GM12878 (cell line): ENCODE data around the gene ASAP2. TPM values are rescaled to one million over a fixed set of nuclear protein-coding genes. Genes with fewer than 3 reads are reported as not detected.

Experiments
- ATAC-seq: fragments of 200-7000 bp; cut with Tn5 transposase; 3 replicates; pipeline ENCODE4 v1.9.1; 2020; ENCODE audit warnings: mild to moderate bottlenecking, moderate library complexity
- BruUV-seq: library from RNA; stranded (reverse); fragments of 400-500 nt; replicated peaks from 2 replicates; lab custom pipeline; 2021; lab: Mats Ljungman, UMichigan
- CTCF ChIA-PET: fragments of 300-600 bp; sonication (Branson Sonifier 250); formaldehyde crosslinking; extraction: SDS; loops from one replicate; lab custom pipeline; 2021; ENCODE audit warnings: inconsistent platforms; lab: Yijun Ruan, JAX
- POLR2A ChIA-PET: fragments of 350-600 bp; formaldehyde crosslinking; extraction: SDS; loops from one replicate; lab custom pipeline; 2021; ENCODE audit warnings: inconsistent platforms; lab: Charles Lee
- RAD21 ChIA-PET: fragments of 300-600 bp; sonication (Branson Sonifier 250); formaldehyde crosslinking; loops from one replicate; lab custom pipeline; 2023; ENCODE audit warnings: antibody characterized with exemption; ENCODE audit not compliant: unreplicated experiment; lab: Charles Lee
- SMC1A ChIA-PET: fragments of 300-600 bp; sonication (Branson Sonifier 250); formaldehyde crosslinking; loops from one replicate; lab custom pipeline; 2023; ENCODE audit not compliant: unreplicated experiment, uncharacterized antibody; lab: Charles Lee
- DNase-seq: peaks from one replicate; pipeline ENCODE4 v3.0.0-alpha.2; 2011; ENCODE audit warnings: low read depth, low spot score
- FAIRE-seq: peaks from 3 replicates; lab custom pipeline; 2011; peaks lifted over from hg19 to GRCh38; lab: Jason Lieb, UNC
- H2AFZ ChIP-seq: 2 replicates; pipeline ENCODE4 v1.6.0; 2011; ENCODE audit warnings: low read depth, low read length, control low read depth; ENCODE audit not compliant: control insufficient read depth
- H3K27ac ChIP-seq: 2 replicates; pipeline ENCODE4 v1.5.1; 2011; ENCODE audit warnings: control low read depth; ENCODE audit not compliant: control insufficient read depth, insufficient read depth
- H3K27me3 ChIP-seq, 2 experiments: replicated peaks in 1 of 2; 2 replicates each; pipeline versions ENCODE4 v1.6.0 to v1.6.1; 2011; ENCODE audit warnings: low read length in 1 of 2; ENCODE audit not compliant: control insufficient read depth in 2 of 2, insufficient read depth in 2 of 2
- H3K36me3 ChIP-seq, 2 experiments: 2 replicates each; pipeline ENCODE4 v1.5.1; 2011; ENCODE audit warnings: low read length in 1 of 2; ENCODE audit not compliant: control insufficient read depth in 2 of 2, insufficient read depth in 2 of 2
- H3K4me1 ChIP-seq: 2 replicates; pipeline ENCODE4 v1.6.1; 2011; ENCODE audit warnings: mild to moderate bottlenecking, low read length, moderate library complexity, mixed read lengths; ENCODE audit not compliant: control insufficient read depth, insufficient read depth
- H3K4me2 ChIP-seq: 2 replicates; pipeline ENCODE4 v1.6.0; 2011; ENCODE audit warnings: control low read depth; ENCODE audit not compliant: control insufficient read depth, insufficient read depth
- H3K4me3 ChIP-seq: fragments of 200-600 bp; sonication (generic); 2 replicates; pipeline ENCODE4 v1.5.1; 2016
- H3K79me2 ChIP-seq: 2 replicates; pipeline ENCODE4 v1.6.0; 2011; ENCODE audit warnings: low read length; ENCODE audit not compliant: control insufficient read depth, insufficient read depth
- H3K9ac ChIP-seq: 2 replicates; pipeline ENCODE4 v1.8.0; 2011; ENCODE audit warnings: low read length, control low read depth, mixed read lengths; ENCODE audit not compliant: control insufficient read depth, insufficient read depth
- H3K9me3 ChIP-seq: replicated peaks from 3 replicates; pipeline ENCODE4 v1.5.1; 2011; ENCODE audit warnings: mild to moderate bottlenecking, low read length; ENCODE audit not compliant: control insufficient read depth, insufficient read depth
- H4K20me1 ChIP-seq: 2 replicates; pipeline ENCODE4 v1.6.0; 2011; ENCODE audit not compliant: control insufficient read depth, insufficient read depth
- BHLHE40 ChIP-seq, 2 experiments: fragments of 450-650 bp in 1 of 2; IDR thresholded peaks; 2 replicates each; pipeline ENCODE4 v1.6.1; 2011 to 2017; ENCODE audit warnings: low read depth in 2 of 2, borderline replicate concordance in 1 of 2, improper control_type of control experiment in 1 of 2, low read length in 1 of 2, mild to moderate bottlenecking in 1 of 2
- CEBPZ ChIP-seq: fragments of 150-350 bp; IDR thresholded peaks from 2 replicates; pipeline ENCODE4 v1.6.1; 2016; ENCODE audit warnings: low read depth, low read length
- CHD2 ChIP-seq: IDR thresholded peaks from 2 replicates; pipeline ENCODE4 v1.6.1; 2011; ENCODE audit warnings: low read depth, low read length, improper control_type of control experiment, borderline replicate concordance
- EP300 ChIP-seq, 2 experiments: fragments of 150-350 bp in 1 of 2; IDR thresholded peaks; 2 replicates each; pipeline ENCODE4 v1.6.1; 2011 to 2012; ENCODE audit warnings: low read depth in 2 of 2, low read length in 2 of 2, borderline replicate concordance in 1 of 2, improper control_type of control experiment in 1 of 2, inconsistent platforms in 1 of 2; ENCODE audit not compliant: control insufficient read depth in 1 of 2
- IRF5 ChIP-seq: fragments of 450-650 bp; IDR thresholded peaks from 2 replicates; pipeline ENCODE4 v1.6.1; 2017; ENCODE audit warnings: borderline replicate concordance
- LARP7 ChIP-seq: fragments of 450-650 bp; IDR thresholded peaks from 2 replicates; pipeline ENCODE4 v1.6.1; 2017; ENCODE audit warnings: mild to moderate bottlenecking
- PKNOX1 ChIP-seq: fragments of 450-650 bp; IDR thresholded peaks from 2 replicates; pipeline ENCODE4 v1.6.1; 2016; ENCODE audit warnings: mild to moderate bottlenecking
- RUNX3 ChIP-seq: IDR thresholded peaks from 2 replicates; pipeline ENCODE4 v1.6.1; 2012; ENCODE audit warnings: low read length, inconsistent platforms
- SMARCA5 ChIP-seq: fragments of 450-650 bp; IDR thresholded peaks from 2 replicates; pipeline ENCODE4 v1.6.1; 2017; ENCODE audit warnings: mild to moderate bottlenecking
- SMC3 ChIP-seq: IDR thresholded peaks from 2 replicates; pipeline ENCODE4 v1.6.1; 2011; ENCODE audit warnings: low read length, improper control_type of control experiment, borderline replicate concordance
- SRF ChIP-seq, 2 experiments: IDR thresholded peaks; 2 replicates each; pipeline ENCODE4 v1.6.1; 2011; ENCODE audit warnings: low read depth in 2 of 2, low read length in 2 of 2, mild to moderate bottlenecking in 1 of 2, moderate library complexity in 1 of 2
- WGBS: methylation state at CpG from one replicate; pipeline ENCODE4 v1.1.6; 2016; ENCODE audit warnings: low lambda C conversion rate; ENCODE audit not compliant: insufficient replicate concordance, insufficient coverage; ENCODE audit errors: missing lambda C conversion rate; 5-methylcytosine and 5-hydroxymethylcytosine counted together
- in situ Hi-C: fragments of 300-500 bp; cut with MboI; formaldehyde crosslinking; loops from 9 replicates; pipeline ENCODE4 v1.14.3; 2018; ENCODE audit warnings: mixed read lengths
- intact Hi-C: fragments of 100-400 bp; cut with micrococcal nuclease; formaldehyde crosslinking; loops from one replicate; pipeline ENCODE4 v1.14.2; 2022; ENCODE audit not compliant: unreplicated experiment
- polyA plus RNA-seq, 11 experiments: library from polyadenylated mRNA; depleted of rRNA in 4 of 11; unstranded in 6 of 11; stranded (reverse) in 5 of 11; fragments of >200 nt; fragmentation: Nextera tagmentation in 4 of 11; fragmentation: Illumina TruSeq in 1 of 11; extraction: Ambion mirVana in 4 of 11; extraction: Trizol in 1 of 11; gene quantifications; 1 replicate in 1 of 11; 2 replicates in 10 of 11; pipeline versions ENCODE4 v1.2.1 to v1.2.3, GENCODE V29; 2011 to 2016; ENCODE audit warnings: inconsistent platforms in 2 of 11, missing spikeins in 2 of 11, low read depth in 1 of 11
- total RNA-seq, 4 experiments: library from RNA; depleted of rRNA in 3 of 4; stranded (reverse); fragments of >200 nt in 3 of 4; fragmentation: Illumina TruSeq in 1 of 4; extraction: Trizol in 1 of 4; gene quantifications; 2 replicates each; pipeline versions ENCODE4 v1.2.1 to v1.2.3, GENCODE V29; 2013 to 2021

Gene ASAP2
- total and polyA plus RNA-seq, 10 of the 15 experiments (the other 5 are each of a cell fraction or from before 2014, with no cell fraction given), result 0.05 to 0.27 (median 0.07) TPM; not detected in 4

GRCh38 chr2:9297156-9297555, 90.5 kb downstream of the ASAP2 start:
- H3K4me3 ChIP-seq, result no peak overlapping the region
- SMC1A ChIA-PET, result no interaction called here
- no peak for FAIRE-seq
- DNase-seq, result no peak
- H3K27me3 ChIP-seq, result peaks cover 0 to 2% of the 10 kb centered on the region in 2 experiments; a peak in 1 of 4 replicates
- intact Hi-C loops, result no loop called here
- no peak overlapping the region for H3K4me2 ChIP-seq
- RAD21 ChIA-PET, result no interaction called here
- TF ChIP-seq BHLHE40 (IDR thresholded peaks at IDR 0.05; ENCODE audit: borderline replicate concordance in 1 of 2, low read depth in 2 of 2, low read length in 1 of 2) (no peak), SRF (IDR thresholded peaks at IDR 0.05; ENCODE audit: low read depth in 2 of 2, low read length in 2 of 2) (no peak), SMC3 (no peak), PKNOX1 (no peak)
- H3K9ac ChIP-seq, result no peak overlapping the region
- H3K4me1 ChIP-seq, result no peaks in the 10 kb centered on the region
- no peak overlapping the region for H3K27ac ChIP-seq
- in situ Hi-C loops, result no loop called here
- 28% methylated on average over 6 of the region's 6 CpGs for WGBS
- no peaks in the 10 kb centered on the region for H3K79me2 ChIP-seq
- POLR2A ChIA-PET, result no interaction called here
- H2AFZ ChIP-seq, result no peak overlapping the region
- H3K9me3 ChIP-seq, result no peaks in the 10 kb centered on the region
- CTCF ChIA-PET, result no interaction called here
- H3K36me3 ChIP-seq, result no peaks in the 10 kb centered on the region
- ATAC-seq, result no peak
- H4K20me1 ChIP-seq, result no peaks in the 10 kb centered on the region
- BruUV-seq, result no TSS peak

- no peak overlapping the region for H3K27ac ChIP-seq
- H3K4me3 ChIP-seq, result no peak overlapping the region
- DNase-seq, result no peak
- peaks cover 0 to 2% of the 10 kb centered on the region in 2 experiments; a peak in 1 of 4 replicates for H3K27me3 ChIP-seq
- BruUV-seq, result no TSS peak
- intact Hi-C loops, result no loop called here
- ATAC-seq, result no peak
- ChIA-PET POLR2A (no interaction called here), RAD21 (no interaction called here), SMC1A (no interaction called here), CTCF (no interaction called here)
- no peaks in the 10 kb centered on the region for H4K20me1 ChIP-seq
- no peak overlapping the region for H3K9ac ChIP-seq
- no peak overlapping the region for H2AFZ ChIP-seq
- WGBS, result 14% methylated on average over 7 of the region's 7 CpGs
- H3K4me2 ChIP-seq, result no peak overlapping the region
- H3K36me3 ChIP-seq, result no peaks in the 10 kb centered on the region
- no peak for FAIRE-seq
- H3K4me1 ChIP-seq, result no peaks in the 10 kb centered on the region
- no peaks in the 10 kb centered on the region for H3K79me2 ChIP-seq
- in situ Hi-C loops, result no loop called here
- H3K9me3 ChIP-seq, result no peaks in the 10 kb centered on the region
- TF ChIP-seq SMARCA5 (no peak), EP300 (IDR thresholded peaks at IDR 0.05; ENCODE audit: borderline replicate concordance in 1 of 2, control insufficient read depth in 1 of 2, low read depth in 2 of 2, low read length in 2 of 2) (no peak), IRF5 (no peak), RUNX3 (no peak), LARP7 (no peak), CHD2 (no peak), SRF (IDR thresholded peaks at IDR 0.05; ENCODE audit: low read depth in 2 of 2, low read length in 2 of 2) (no peak), CEBPZ (no peak)
Observed at GRCh38 chr2:9297807-9298206, 91.2 kb downstream of the ASAP2 start.
